ENCODE measurements around the gene DAPK1.

GRCh38 chr9:87554976-87555375 lies 57.3 kb downstream of the DAPK1 start:
- TF ChIP-seq TAF1 (IDR thresholded peaks at IDR 0.05; ENCODE audit: low read depth, low read length) (no peak), POLR2AphosphoS5 (IDR thresholded peaks at IDR 0.05; ENCODE audit: low read depth, low read length) (no peak), POLR2A (IDR thresholded peaks at IDR 0.05; ENCODE audit: low read depth, low read length) (no peak), SPI1 (IDR thresholded peaks at IDR 0.05; ENCODE audit: low read depth, low read length) (no peak), POU2F2 (IDR thresholded peaks at IDR 0.05; ENCODE audit: low read depth, low read length) (no peak)

Measured in GM12891 (cell line).